ENCODE results near the gene CPSF4L.
A peak's percentile ranks its signal among the peaks of the same experiment; 100 is the strongest.

CPSF4L gene

DNA sequence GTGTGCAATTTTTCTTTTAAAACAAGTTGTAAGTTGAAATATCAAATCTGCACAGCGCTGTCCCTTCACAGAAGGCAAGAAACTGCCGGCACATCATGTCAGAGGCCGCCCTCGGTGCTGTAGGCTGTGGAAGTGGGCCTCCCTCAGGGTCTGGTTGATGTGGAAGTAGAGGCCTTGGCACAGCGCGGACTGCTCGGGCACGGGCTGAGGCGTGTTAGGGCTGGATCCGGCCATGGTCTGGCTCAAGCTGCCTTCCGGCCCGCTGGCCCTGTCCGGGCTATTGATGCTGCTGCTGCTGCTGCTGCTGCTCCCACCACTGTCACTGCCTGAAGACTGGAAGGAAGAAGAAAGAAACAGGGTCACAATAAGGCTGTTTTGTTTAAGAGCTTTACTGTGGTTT lies 52.2 kb downstream of the CPSF4L start:
- intact Hi-C loops (cut with DNase I): no loop called here
- DNase-seq: no peak

DNA sequence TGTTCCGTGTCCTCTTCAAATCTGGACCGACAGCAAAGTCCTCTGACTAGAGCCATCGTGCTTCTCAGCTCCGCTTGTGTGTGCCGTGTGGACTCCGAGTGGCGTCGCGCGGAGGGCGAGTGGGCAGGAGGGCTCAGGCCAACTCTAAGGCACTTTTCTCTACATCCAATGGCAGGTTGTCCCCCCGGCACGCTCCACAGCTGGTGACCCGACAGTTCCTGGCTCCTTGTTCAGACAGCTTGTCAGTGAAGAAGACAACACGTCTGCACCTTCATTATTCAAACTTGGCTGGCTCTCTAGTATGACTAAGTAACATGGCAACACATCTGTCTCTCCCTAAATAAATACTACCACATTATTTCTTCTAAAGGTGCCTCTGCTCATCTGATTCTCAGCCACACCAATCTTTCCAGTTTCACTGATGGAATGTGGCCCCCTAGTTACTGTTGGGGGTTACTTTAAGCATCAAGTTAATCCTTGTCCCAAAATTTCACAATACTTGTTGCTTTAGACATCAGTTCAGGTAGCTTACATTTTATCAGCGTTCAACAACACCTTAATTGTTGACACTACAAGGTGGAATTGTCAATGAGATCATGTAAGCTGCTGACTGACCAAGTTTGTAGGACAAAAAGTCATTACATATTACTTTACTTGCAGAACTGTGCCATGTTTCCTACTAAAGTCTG lies 53.4 kb downstream of the CPSF4L start:
- intact Hi-C loops (cut with DNase I): no loop called here
- DNase-seq: peak in 2 of 10 donors; percentile 17 to 24

DNA sequence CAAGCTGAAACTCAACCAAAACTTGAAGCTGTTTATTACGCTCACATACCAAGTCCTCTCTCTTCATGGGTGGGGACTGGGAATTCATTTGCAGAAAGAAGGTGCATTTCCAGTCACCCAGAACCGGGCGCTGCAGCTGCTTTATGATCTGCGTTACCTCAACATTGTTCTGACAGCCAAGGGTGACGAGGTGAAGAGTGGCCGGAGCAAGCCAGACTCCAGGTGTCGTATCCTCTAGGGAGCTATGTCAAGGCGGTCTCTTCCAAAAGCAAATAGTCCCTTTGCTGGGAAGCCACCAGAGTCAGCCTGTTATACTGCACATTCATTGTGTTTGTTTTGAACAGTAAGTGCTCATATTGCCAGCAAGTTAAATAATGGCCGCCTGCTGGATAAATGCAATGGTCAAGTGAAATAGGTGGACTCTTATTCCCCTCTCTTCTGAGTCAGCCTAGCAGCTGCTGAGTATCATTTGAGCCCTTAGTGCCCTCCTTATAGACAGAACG lies 56.2 kb downstream of the CPSF4L start:
- intact Hi-C loops (cut with DNase I): no loop called here
- no peak for DNase-seq

DNA sequence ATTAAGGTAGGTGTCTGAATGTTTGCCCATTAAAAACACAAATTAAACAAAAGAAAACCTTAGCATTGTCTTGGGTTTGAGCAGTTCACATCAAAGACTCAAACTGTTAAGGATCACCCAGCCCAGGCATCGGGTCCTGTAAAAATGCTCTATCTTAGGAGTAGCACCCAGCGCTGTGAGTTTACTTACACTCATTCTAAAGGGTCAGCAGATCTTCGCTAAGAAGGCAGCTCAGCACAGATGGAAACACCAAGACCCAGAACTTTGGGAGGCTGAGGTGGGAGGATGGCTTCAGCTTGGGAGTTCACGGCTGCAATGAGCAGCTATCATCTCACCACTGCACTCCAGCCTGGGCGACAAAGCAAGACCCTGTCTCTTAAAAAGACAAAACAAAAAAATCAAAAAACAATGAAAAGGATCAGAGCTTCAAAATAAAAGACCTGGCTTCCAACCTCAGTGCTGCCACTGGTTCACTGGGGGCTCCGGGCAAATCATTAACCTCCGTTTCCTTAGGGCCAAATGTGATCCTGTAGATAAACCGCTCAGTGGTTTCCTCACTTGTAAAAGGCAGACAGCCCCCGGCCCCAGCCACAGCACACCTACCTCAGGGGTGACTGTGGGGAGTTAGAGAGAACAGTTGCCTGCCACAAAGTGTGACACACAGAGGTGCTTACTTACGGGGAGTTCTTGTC lies 57.7 kb downstream of the CPSF4L start:
- DNase-seq: no peak
- intact Hi-C loops (cut with DNase I): no loop called here

DNA sequence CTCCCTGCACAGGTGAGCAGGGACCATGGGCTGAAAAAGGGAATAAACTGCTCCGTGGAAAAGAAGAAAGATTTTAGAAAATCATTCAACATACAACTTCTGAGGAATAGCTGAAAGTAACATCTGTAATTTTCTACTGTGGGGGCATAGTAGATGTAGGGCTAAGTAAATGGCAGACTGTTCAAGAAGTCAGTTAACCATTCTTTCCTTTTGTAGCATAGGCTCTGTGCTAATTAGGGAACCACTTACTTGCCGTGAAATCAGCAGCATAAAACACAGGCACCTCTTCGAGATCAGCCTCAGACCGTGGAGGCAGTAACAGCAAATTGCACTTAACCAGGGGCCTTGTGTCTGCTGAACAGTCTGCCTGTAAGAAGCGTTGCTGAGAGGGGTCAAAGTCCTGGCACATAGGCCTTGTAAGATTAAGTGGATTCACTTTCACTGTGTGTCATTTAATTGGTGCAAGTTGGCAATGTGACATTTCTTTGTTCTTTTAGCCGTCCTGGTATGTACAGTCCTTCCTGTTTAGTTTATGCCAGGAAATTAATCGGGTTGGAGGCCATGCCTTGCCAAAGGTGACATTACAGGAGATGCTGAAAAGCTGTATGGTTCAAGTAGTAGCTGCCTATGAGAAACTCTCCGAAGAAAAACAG lies 58.4 kb downstream of the CPSF4L start:
- DNase-seq: no peak
- intact Hi-C loops (cut with DNase I): no loop called here

DNA sequence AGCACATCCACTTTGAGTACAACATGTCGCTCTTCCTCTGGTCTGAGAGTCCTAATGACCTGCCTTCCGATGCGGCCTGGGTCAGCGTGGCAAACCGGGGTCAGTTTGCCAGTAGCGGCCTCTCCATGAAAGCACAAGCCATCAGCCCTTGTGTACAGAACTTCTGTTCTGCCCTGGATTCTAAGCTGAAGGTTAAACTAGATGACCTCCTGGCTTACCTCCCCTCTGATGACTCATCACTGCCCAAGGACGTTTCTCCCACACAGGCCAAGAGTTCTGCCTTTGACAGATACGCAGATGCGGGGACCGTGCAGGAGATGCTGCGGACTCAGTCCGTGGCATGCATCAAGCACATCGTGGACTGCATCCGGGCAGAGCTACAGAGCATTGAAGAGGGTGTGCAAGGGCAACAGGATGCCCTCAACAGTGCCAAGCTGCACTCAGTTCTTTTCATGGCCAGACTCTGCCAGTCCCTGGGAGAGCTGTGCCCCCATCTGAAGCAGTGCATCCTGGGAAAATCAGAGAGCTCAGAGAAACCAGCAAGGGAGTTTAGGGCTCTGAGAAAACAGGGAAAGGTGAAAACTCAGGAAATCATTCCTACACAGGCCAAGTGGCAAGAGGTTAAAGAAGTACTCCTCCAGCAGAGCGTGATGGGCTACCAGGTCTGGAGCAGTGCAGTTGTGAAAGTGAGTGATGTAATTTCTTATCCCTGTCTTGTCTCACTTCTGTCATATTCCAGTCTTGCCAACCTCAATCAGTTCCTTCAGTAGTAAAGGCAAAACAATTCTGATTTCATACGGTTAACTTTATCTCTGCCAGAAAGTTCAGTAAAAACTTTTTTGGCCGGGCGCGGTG lies 60.2 kb downstream of the CPSF4L start:
- intact Hi-C loops (cut with DNase I): no loop called here
- DNase-seq: no peak

DNA sequence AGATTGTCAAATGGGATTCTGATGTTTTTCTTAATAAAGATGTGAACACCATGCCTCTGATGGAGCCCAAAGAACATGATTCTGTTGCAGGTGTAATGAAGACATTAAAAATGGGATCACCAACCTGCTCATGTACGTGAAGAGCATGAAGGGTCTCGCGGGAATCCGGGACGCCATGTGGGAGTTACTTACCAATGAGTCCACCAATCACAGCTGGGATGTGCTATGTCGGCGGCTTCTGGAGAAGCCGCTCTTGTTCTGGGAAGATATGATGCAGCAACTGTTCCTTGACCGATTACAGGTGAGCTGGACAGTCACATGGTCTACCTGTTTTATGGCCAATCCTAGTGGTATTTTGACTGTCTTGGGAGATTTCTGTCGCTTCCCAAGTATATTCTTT lies 61.2 kb downstream of the CPSF4L start:
- DNase-seq: no peak
- intact Hi-C loops (cut with DNase I): no loop called here

DNA sequence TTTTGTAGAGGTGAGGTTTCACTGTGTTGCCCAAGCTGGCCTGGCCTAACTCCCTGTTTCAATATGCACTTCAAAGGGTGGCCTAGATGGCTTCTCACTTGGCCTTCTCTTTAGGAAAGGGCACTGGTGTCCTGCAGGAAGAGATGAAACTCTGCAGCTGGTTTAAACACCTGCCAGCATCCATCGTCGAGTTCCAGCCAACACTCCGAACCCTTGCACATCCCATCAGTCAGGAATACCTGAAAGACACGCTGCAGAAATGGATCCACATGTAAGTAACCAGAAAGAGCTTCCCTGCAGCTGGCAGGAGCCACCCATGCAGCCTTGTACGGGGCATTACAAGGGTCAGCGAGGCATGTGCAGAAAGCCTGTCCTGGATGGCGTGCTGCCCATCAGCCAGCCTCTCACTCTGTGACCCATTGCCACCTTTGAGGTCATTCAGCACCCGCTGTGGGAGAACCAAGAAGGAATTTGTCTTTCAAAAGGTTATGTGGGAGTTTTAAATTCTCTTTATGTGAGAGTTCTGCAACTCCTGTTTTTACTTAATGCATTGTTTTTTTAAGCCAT lies 61.8 kb downstream of the CPSF4L start:
- DNase-seq: no peak
- intact Hi-C loops (cut with DNase I): loop anchor here (10.0 kb wide), 1 partner anchor 645 kb away; no protein-coding TSS in a partner anchor

DNA sequence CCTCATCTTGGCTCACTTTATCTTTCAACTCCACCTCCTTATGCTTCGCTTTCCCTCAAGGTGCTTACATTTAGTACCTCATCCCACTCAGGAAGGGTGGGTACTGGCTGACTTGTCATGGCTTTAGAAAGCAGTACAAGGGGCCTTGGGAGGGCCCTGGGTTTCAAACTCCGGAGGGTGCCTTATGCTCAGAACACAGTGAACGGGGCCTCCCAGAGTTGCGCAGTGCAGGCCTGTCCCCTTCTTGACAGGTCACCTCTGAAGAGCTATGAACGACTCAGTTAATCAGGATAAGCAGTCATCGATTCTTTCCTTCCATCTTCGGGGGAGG lies 62.8 kb downstream of the CPSF4L start:
- intact Hi-C loops (cut with DNase I): loop anchor here (10.0 kb wide), 1 partner anchor 644 kb away; no protein-coding TSS in a partner anchor
- DNase-seq: no peak
